ENCODE results near the gene SP6.

SP6 gene

GRCh38 chr17:47831003-47831933, 19.7 kb downstream of the SP6 start, which contains the start of the genes LRRC46 and MRPL10:
Gene LRRC46, plus strand, starts transcription at chr17:47831670. Its CDS starts 320 bp downstream, at chr17:47831990.
Gene MRPL10, minus strand, starts transcription at chr17:47831541. Its CDS starts 30 bp downstream, at chr17:47831511.
- no peaks in the 10 kb centered on the region for H3K4me1 ChIP-seq (ENCODE audit: control insufficient read depth, low read depth, low read length)
- no peak within 1 kb of the TSS for H3K18ac ChIP-seq (ENCODE audit: low read length)
- no peaks in the 10 kb centered on the region for H3K27me3 ChIP-seq (ENCODE audit: insufficient read depth, low read length, poor library complexity)
- no peak within 1 kb of the TSS for H2BK15ac ChIP-seq (replicated peaks; ENCODE audit: low read depth)
- no peak within 1 kb of the TSS for H2BK120ac ChIP-seq (ENCODE audit: low read depth, low read length)
- peaks cover under 1% of the 10 kb centered on the region for H3K36me3 ChIP-seq (ENCODE audit: control insufficient read depth, insufficient read depth, low read length)
- H3K79me2 ChIP-seq (ENCODE audit: control insufficient read depth, insufficient read depth, low read length) = peaks cover 8% of the 10 kb centered on the region
- no peak within 1 kb of the TSS for H3K27ac ChIP-seq (ENCODE audit: low read depth, low read length)
- H4K8ac ChIP-seq (ENCODE audit: low read depth, low read length) = no peak within 1 kb of the TSS
- H2AK5ac ChIP-seq (ENCODE audit: low read length) = no peak within 1 kb of the TSS
- peak within 1 kb of the TSS; percentile 93 for H3K56ac ChIP-seq (ENCODE audit: low read length)
- H3K79me1 ChIP-seq (ENCODE audit: low read length) = no peaks in the 10 kb centered on the region
- DNase-seq = peak; percentile 96
- no peak within 1 kb of the TSS for H3K23ac ChIP-seq (ENCODE audit: low read length)
- H4K5ac ChIP-seq (ENCODE audit: low read length) = no peak within 1 kb of the TSS
- H2BK5ac ChIP-seq (ENCODE audit: low read length) = peak within 1 kb of the TSS; percentile 48
- peak within 1 kb of the TSS; percentile 65 for H3K4me2 ChIP-seq (ENCODE audit: low read length)
- H3K4me3 ChIP-seq (ENCODE audit: low read length) = peak within 1 kb of the TSS; percentile 83
- H3K9ac ChIP-seq (ENCODE audit: low read length) = peak within 1 kb of the TSS; percentile 86
- WGBS (ENCODE audit: extremely low coverage, insufficient coverage, low lambda C conversion rate) = no CpG with 5 or more reads among the region's 42 CpGs
- no peak within 1 kb of the TSS for H3K4ac ChIP-seq (ENCODE audit: low read depth, low read length)

- H3K9ac ChIP-seq (ENCODE audit: low read length) = peak overlapping the region; percentile 86
- H3K4me2 ChIP-seq (ENCODE audit: low read length) = peak overlapping the region; percentile 47
- H3K27ac ChIP-seq (ENCODE audit: low read depth, low read length) = no peak overlapping the region
- no peak overlapping the region for H2BK120ac ChIP-seq (ENCODE audit: low read depth, low read length)
- no peak overlapping the region for H3K4ac ChIP-seq (ENCODE audit: low read depth, low read length)
- no peaks in the 10 kb centered on the region for H3K79me1 ChIP-seq (ENCODE audit: low read length)
- peaks cover 8% of the 10 kb centered on the region for H3K79me2 ChIP-seq (ENCODE audit: control insufficient read depth, insufficient read depth, low read length)
- H3K4me1 ChIP-seq (ENCODE audit: control insufficient read depth, low read depth, low read length) = no peaks in the 10 kb centered on the region
- peak overlapping the region; percentile 83 for H3K4me3 ChIP-seq (ENCODE audit: low read length)
- H3K27me3 ChIP-seq (ENCODE audit: insufficient read depth, low read length, poor library complexity) = no peaks in the 10 kb centered on the region
- no peak overlapping the region for H2AK5ac ChIP-seq (ENCODE audit: low read length)
- no peak overlapping the region for H2BK5ac ChIP-seq (ENCODE audit: low read length)
- H3K56ac ChIP-seq (ENCODE audit: low read length) = peak overlapping the region; percentile 93
- no peak for DNase-seq
- H4K5ac ChIP-seq (ENCODE audit: low read length) = no peak overlapping the region
- no peak overlapping the region for H2BK15ac ChIP-seq (replicated peaks; ENCODE audit: low read depth)
- no peak overlapping the region for H3K23ac ChIP-seq (ENCODE audit: low read length)
- H3K18ac ChIP-seq (ENCODE audit: low read length) = no peak overlapping the region
- WGBS (ENCODE audit: extremely low coverage, insufficient coverage, low lambda C conversion rate) = no CpG with 5 or more reads among the region's 18 CpGs
- H4K8ac ChIP-seq (ENCODE audit: low read depth, low read length) = no peak overlapping the region
- peaks cover 2% of the 10 kb centered on the region for H3K36me3 ChIP-seq (ENCODE audit: control insufficient read depth, insufficient read depth, low read length)
Observed at GRCh38 chr17:47830396-47831002, 20.5 kb downstream of the SP6 start.

GRCh38 chr17:47829870-47830269, 21.1 kb downstream of the SP6 start:
- Histone ChIP-seq H2BK120ac (ENCODE audit: low read depth, low read length) (no peak overlapping the region), H3K9ac (ENCODE audit: low read length) (no peak overlapping the region)

GRCh38 chr17:47823519-47823918, 27.4 kb downstream of the SP6 start:
- Histone ChIP-seq H4K5ac (ENCODE audit: low read length) (no peak overlapping the region), H2BK5ac (ENCODE audit: low read length) (no peak overlapping the region), H3K36me3 (ENCODE audit: control insufficient read depth, insufficient read depth, low read length) (peaks cover 2% of the 10 kb centered on the region), H3K9ac (ENCODE audit: low read length) (no peak overlapping the region), H3K18ac (ENCODE audit: low read length) (no peak overlapping the region), H3K4me2 (ENCODE audit: low read length) (no peak overlapping the region), H3K79me1 (ENCODE audit: low read length) (no peaks in the 10 kb centered on the region), H3K4ac (ENCODE audit: low read depth, low read length) (no peak overlapping the region), H4K8ac (ENCODE audit: low read depth, low read length) (no peak overlapping the region), H3K4me3 (ENCODE audit: low read length) (no peak overlapping the region), H2BK120ac (ENCODE audit: low read depth, low read length) (no peak overlapping the region), H3K27ac (ENCODE audit: low read depth, low read length) (no peak overlapping the region), H3K4me1 (ENCODE audit: control insufficient read depth, low read depth, low read length) (peaks cover 3% of the 10 kb centered on the region), H3K23ac (ENCODE audit: low read length) (no peak overlapping the region), H3K27me3 (ENCODE audit: insufficient read depth, low read length, poor library complexity) (no peaks in the 10 kb centered on the region), H2AK5ac (ENCODE audit: low read length) (no peak overlapping the region), H2BK15ac (replicated peaks; ENCODE audit: low read depth) (no peak overlapping the region), H3K79me2 (ENCODE audit: control insufficient read depth, insufficient read depth, low read length) (no peaks in the 10 kb centered on the region), H3K56ac (ENCODE audit: low read length) (no peak overlapping the region)
- DNase-seq = no peak
- WGBS (ENCODE audit: extremely low coverage, insufficient coverage, low lambda C conversion rate) = no CpG with 5 or more reads among the region's 4 CpGs

More at GRCh38 chr17:47829870-47830269, 21.1 kb downstream of the SP6 start:
- Histone ChIP-seq H3K27ac (ENCODE audit: low read depth, low read length) (no peak overlapping the region), H3K4me2 (ENCODE audit: low read length) (no peak overlapping the region), H3K36me3 (ENCODE audit: control insufficient read depth, insufficient read depth, low read length) (peaks cover 2% of the 10 kb centered on the region), H3K18ac (ENCODE audit: low read length) (no peak overlapping the region), H3K79me1 (ENCODE audit: low read length) (no peaks in the 10 kb centered on the region), H2BK5ac (ENCODE audit: low read length) (no peak overlapping the region), H3K56ac (ENCODE audit: low read length) (no peak overlapping the region), H3K23ac (ENCODE audit: low read length) (no peak overlapping the region), H2AK5ac (ENCODE audit: low read length) (no peak overlapping the region), H3K79me2 (ENCODE audit: control insufficient read depth, insufficient read depth, low read length) (peaks cover 8% of the 10 kb centered on the region), H3K4me3 (ENCODE audit: low read length) (no peak overlapping the region), H4K8ac (ENCODE audit: low read depth, low read length) (no peak overlapping the region), H2BK15ac (replicated peaks; ENCODE audit: low read depth) (no peak overlapping the region), H4K5ac (ENCODE audit: low read length) (no peak overlapping the region), H3K4ac (ENCODE audit: low read depth, low read length) (no peak overlapping the region), H3K27me3 (ENCODE audit: insufficient read depth, low read length, poor library complexity) (no peaks in the 10 kb centered on the region), H3K4me1 (ENCODE audit: control insufficient read depth, low read depth, low read length) (no peaks in the 10 kb centered on the region)
- DNase-seq = no peak
- no CpG with 5 or more reads among the region's 3 CpGs for WGBS (ENCODE audit: extremely low coverage, insufficient coverage, low lambda C conversion rate)

- no peak overlapping the region for H3K4me3 ChIP-seq (ENCODE audit: low read length)
- H3K27ac ChIP-seq (ENCODE audit: low read depth, low read length) = no peak overlapping the region
- H3K9ac ChIP-seq (ENCODE audit: low read length) = no peak overlapping the region
- no peak overlapping the region for H2BK120ac ChIP-seq (ENCODE audit: low read depth, low read length)
- no peak overlapping the region for H3K56ac ChIP-seq (ENCODE audit: low read length)
- H3K36me3 ChIP-seq (ENCODE audit: control insufficient read depth, insufficient read depth, low read length) = peaks cover 2% of the 10 kb centered on the region
- no peak overlapping the region for H4K8ac ChIP-seq (ENCODE audit: low read depth, low read length)
- no CpG with 5 or more reads among the region's 4 CpGs for WGBS (ENCODE audit: extremely low coverage, insufficient coverage, low lambda C conversion rate)
- H3K27me3 ChIP-seq (ENCODE audit: insufficient read depth, low read length, poor library complexity) = no peaks in the 10 kb centered on the region
- H2AK5ac ChIP-seq (ENCODE audit: low read length) = no peak overlapping the region
- H3K4me1 ChIP-seq (ENCODE audit: control insufficient read depth, low read depth, low read length) = peaks cover 3% of the 10 kb centered on the region
- no peak overlapping the region for H3K4me2 ChIP-seq (ENCODE audit: low read length)
- H3K4ac ChIP-seq (ENCODE audit: low read depth, low read length) = no peak overlapping the region
- DNase-seq = no peak
- no peak overlapping the region for H2BK15ac ChIP-seq (replicated peaks; ENCODE audit: low read depth)
- H4K5ac ChIP-seq (ENCODE audit: low read length) = no peak overlapping the region
- H2BK5ac ChIP-seq (ENCODE audit: low read length) = no peak overlapping the region
- no peaks in the 10 kb centered on the region for H3K79me1 ChIP-seq (ENCODE audit: low read length)
- no peak overlapping the region for H3K18ac ChIP-seq (ENCODE audit: low read length)
- H3K23ac ChIP-seq (ENCODE audit: low read length) = no peak overlapping the region
- no peaks in the 10 kb centered on the region for H3K79me2 ChIP-seq (ENCODE audit: control insufficient read depth, insufficient read depth, low read length)
Observed at GRCh38 chr17:47822785-47823184, 28.2 kb downstream of the SP6 start.

Measured in mesendoderm (in vitro differentiated cells).